Daoy (cell line): ENCODE results near the gene MST1. TPM values are rescaled to one million over a fixed set of nuclear protein-coding genes. Genes with fewer than 3 reads are reported as not detected.

Experiments
- DNase-seq: peaks from one replicate; pipeline ENCODE4 v3.0.0-alpha.2; 2015; ENCODE audit warnings: low read depth
- total RNA-seq: library from RNA; depleted of rRNA; stranded (reverse); fragments of >200 nt; shearing (Covaris generic); gene quantifications from 2 replicates; pipeline ENCODE4 v1.2.3, GENCODE V29; 2014

Gene MST1
- total RNA-seq, 1 experiment from 2014 or later = 0.63 TPM

- DNase-seq = peak; percentile 33
Measured at GRCh38 chr3:49656541-49657112, 32.6 kb downstream of the MST1 start.

GRCh38 chr3:49655731-49656285 lies 33.5 kb downstream of the MST1 start:
- DNase-seq = no peak

- DNase-seq = no peak
Measured at GRCh38 chr3:49654955-49655556, 34.2 kb downstream of the MST1 start.

GRCh38 chr3:49654176-49654825 lies 35.0 kb downstream of the MST1 start:
- DNase-seq = no peak

GRCh38 chr3:49653621-49654020 lies 35.7 kb downstream of the MST1 start:
- no peak for DNase-seq

GRCh38 chr3:49652903-49653415 lies 36.3 kb downstream of the MST1 start:
- no peak for DNase-seq

- no peak for DNase-seq
Measured at GRCh38 chr3:49652218-49652902, 36.9 kb downstream of the MST1 start.

GRCh38 chr3:49650637-49651036 lies 38.6 kb downstream of the MST1 start:
- no peak for DNase-seq

- no peak for DNase-seq
Measured at GRCh38 chr3:49650177-49650576, 39.1 kb downstream of the MST1 start.

GRCh38 chr3:49649576-49649975 lies 39.7 kb downstream of the MST1 start:
- DNase-seq = no peak

GRCh38 chr3:49648354-49649019 lies 40.8 kb downstream of the MST1 start:
- no peak for DNase-seq

GRCh38 chr3:49647741-49648140 lies 41.5 kb downstream of the MST1 start:
- no peak for DNase-seq

- DNase-seq = no peak
Measured at GRCh38 chr3:49646236-49646635, 43.0 kb downstream of the MST1 start.

- DNase-seq = no peak
Measured at GRCh38 chr3:49644684-49645083, 44.6 kb downstream of the MST1 start.

GRCh38 chr3:49642708-49643145 lies 46.5 kb downstream of the MST1 start:
- no peak for DNase-seq

- DNase-seq = no peak
Measured at GRCh38 chr3:49641921-49642707, 47.2 kb downstream of the MST1 start.

GRCh38 chr3:49641292-49641691 lies 48.0 kb downstream of the MST1 start:
- no peak for DNase-seq

GRCh38 chr3:49639551-49639950 lies 49.7 kb downstream of the MST1 start:
- DNase-seq = no peak

GRCh38 chr3:49638445-49638844 lies 50.8 kb downstream of the MST1 start:
- peak; percentile 73 for DNase-seq

- DNase-seq = no peak
Measured at GRCh38 chr3:49636883-49637609, 52.2 kb downstream of the MST1 start.
